DND-41 (cell line): ENCODE results near the gene PRKCB.

Experiments
- ATAC-seq: fragments of 200-7000 bp; cut with Tn5 transposase; 3 replicates; pipeline ENCODE4 v1.9.1; 2021; ENCODE audit warnings: low read depth; ENCODE audit not compliant: insufficient read depth
- DNase-seq: peaks from one replicate; pipeline ENCODE4 v3.0.0-alpha.2; 2020
- H2AFZ ChIP-seq: 2 replicates; pipeline ENCODE4 v1.6.0; 2012; ENCODE audit warnings: low read depth, low read length
- H3K27ac ChIP-seq: 2 replicates; pipeline ENCODE4 v1.5.1; 2012; ENCODE audit warnings: low read length, inconsistent platforms
- H3K27me3 ChIP-seq: fragments of 200-600 bp; sonication (generic); 2 replicates; pipeline ENCODE4 v1.6.0; 2012; ENCODE audit warnings: low read length, mild to moderate bottlenecking, inconsistent platforms; ENCODE audit not compliant: insufficient read depth, poor library complexity
- H3K36me3 ChIP-seq: 2 replicates; pipeline ENCODE4 v1.5.1; 2012; ENCODE audit warnings: low read length, inconsistent platforms; ENCODE audit not compliant: insufficient read depth
- H3K4me1 ChIP-seq: 2 replicates; pipeline ENCODE4 v1.5.1; 2012; ENCODE audit warnings: mild to moderate bottlenecking, low read length; ENCODE audit not compliant: insufficient read depth
- H3K4me2 ChIP-seq: 2 replicates; pipeline ENCODE4 v1.6.0; 2012; ENCODE audit warnings: mild to moderate bottlenecking, moderate library complexity, low read length, inconsistent platforms; ENCODE audit not compliant: insufficient read depth
- H3K4me3 ChIP-seq, 2 experiments: fragments of 200-600 bp in 1 of 2; shearing (Covaris generic) in 1 of 2; 2 replicates each; pipeline ENCODE4 v1.5.1; 2012 to 2016; ENCODE audit warnings: inconsistent platforms in 2 of 2, low read length in 2 of 2, mild to moderate bottlenecking in 2 of 2, low read depth in 1 of 2, moderate library complexity in 1 of 2
- H3K79me2 ChIP-seq: 2 replicates; pipeline ENCODE4 v1.6.0; 2012; ENCODE audit warnings: low read length, inconsistent platforms; ENCODE audit not compliant: insufficient read depth
- H3K9ac ChIP-seq: 2 replicates; pipeline ENCODE4 v1.6.0; 2012; ENCODE audit warnings: low read depth, mild to moderate bottlenecking, inconsistent platforms, low read length, moderate library complexity
- H3K9me3 ChIP-seq: 2 replicates; pipeline ENCODE4 v1.5.1; 2012; ENCODE audit warnings: low read length, moderate library complexity, mild to moderate bottlenecking, inconsistent platforms; ENCODE audit not compliant: insufficient read depth, severe bottlenecking
- H4K20me1 ChIP-seq: 2 replicates; pipeline ENCODE4 v1.6.0; 2012; ENCODE audit warnings: low read length; ENCODE audit not compliant: insufficient read depth
- CTCF ChIP-seq: IDR thresholded peaks from 2 replicates; pipeline ENCODE4 v1.5.1; 2012; ENCODE audit warnings: borderline replicate concordance, low read length, moderate library complexity, mild to moderate bottlenecking; ENCODE audit not compliant: poor library complexity, severe bottlenecking; ENCODE audit errors: extremely low read depth
- EZH2 ChIP-seq: IDR thresholded peaks from 3 replicates; pipeline ENCODE4 v1.6.1; 2012; ENCODE audit warnings: borderline replicate concordance, low read depth, mild to moderate bottlenecking, moderate library complexity, low read length, inconsistent platforms; ENCODE audit not compliant: severe bottlenecking

The PRKCB gene

GRCh38 chr16:23852794-23853562, 17.2 kb downstream of the PRKCB start:
- no peak overlapping the region for H3K4me2 ChIP-seq
- peaks cover 9% of the 10 kb centered on the region for H3K4me1 ChIP-seq
- peaks cover 96% of the 10 kb centered on the region for H3K79me2 ChIP-seq

GRCh38 chr16:23855010-23855409, 19.2 kb downstream of the PRKCB start:
- H3K27ac ChIP-seq = no peak overlapping the region
- 0 out of 2 replicates have a peak, but pooled peaks cover 9% of the 10 kb centered on the region for H3K4me1 ChIP-seq
- H3K36me3 ChIP-seq = no peaks in the 10 kb centered on the region
- H3K9me3 ChIP-seq = no peaks in the 10 kb centered on the region
- DNase-seq (no peak), ATAC-seq (no peak)
- H3K9ac ChIP-seq = no peak overlapping the region
- H2AFZ ChIP-seq = no peak overlapping the region
- no peak overlapping the region for H3K4me2 ChIP-seq
- no peaks in the 10 kb centered on the region for H3K27me3 ChIP-seq
- H4K20me1 ChIP-seq = peaks cover 6% of the 10 kb centered on the region; the same call in 1 of the 2 replicates
- H3K4me3 ChIP-seq = no peak overlapping the region
- no peak for TF ChIP-seq EZH2
- no peak for TF ChIP-seq CTCF
- H3K79me2 ChIP-seq = peaks cover 97% of the 10 kb centered on the region

More at GRCh38 chr16:23852794-23853562, 17.2 kb downstream of the PRKCB start:
- no peak for DNase-seq
- H3K9me3 ChIP-seq = no peaks in the 10 kb centered on the region
- ATAC-seq = no peak
- no peaks in the 10 kb centered on the region for H3K27me3 ChIP-seq
- no peak for TF ChIP-seq CTCF
- TF ChIP-seq EZH2 = no peak
- H3K9ac ChIP-seq = no peak overlapping the region
- H3K36me3 ChIP-seq = 0 out of 2 replicates have a peak, but pooled peaks cover 2% of the 10 kb centered on the region
- H2AFZ ChIP-seq = no peak overlapping the region
- H4K20me1 ChIP-seq = peaks cover 6% of the 10 kb centered on the region; the same call in 1 of the 2 replicates
- H3K27ac ChIP-seq = no peak overlapping the region
- no peak overlapping the region for H3K4me3 ChIP-seq

GRCh38 chr16:23856251-23856709, 20.5 kb downstream of the PRKCB start:
- no peaks in the 10 kb centered on the region for H3K9me3 ChIP-seq
- no peak overlapping the region for H3K4me3 ChIP-seq
- DNase-seq = no peak
- H3K4me1 ChIP-seq = peaks cover 9% of the 10 kb centered on the region; the same call in 1 of the 2 replicates
- no peaks in the 10 kb centered on the region for H3K27me3 ChIP-seq
- H2AFZ ChIP-seq = no peak overlapping the region
- H3K36me3 ChIP-seq = no peaks in the 10 kb centered on the region
- ATAC-seq = no peak
- H3K27ac ChIP-seq = no peak overlapping the region
- peaks cover 6% of the 10 kb centered on the region; the same call in 1 of the 2 replicates for H4K20me1 ChIP-seq
- H3K9ac ChIP-seq = no peak overlapping the region
- TF ChIP-seq CTCF (no peak), EZH2 (no peak)
- H3K4me2 ChIP-seq = no peak overlapping the region
- peaks cover 95% of the 10 kb centered on the region for H3K79me2 ChIP-seq
